ENCODE data around the gene MB.
"Not testable (repeated sequence)": the region's sequence is repeated elsewhere in the genome, so short reads cannot be mapped to it uniquely, and the experiment has no call there.

MB gene

DNA sequence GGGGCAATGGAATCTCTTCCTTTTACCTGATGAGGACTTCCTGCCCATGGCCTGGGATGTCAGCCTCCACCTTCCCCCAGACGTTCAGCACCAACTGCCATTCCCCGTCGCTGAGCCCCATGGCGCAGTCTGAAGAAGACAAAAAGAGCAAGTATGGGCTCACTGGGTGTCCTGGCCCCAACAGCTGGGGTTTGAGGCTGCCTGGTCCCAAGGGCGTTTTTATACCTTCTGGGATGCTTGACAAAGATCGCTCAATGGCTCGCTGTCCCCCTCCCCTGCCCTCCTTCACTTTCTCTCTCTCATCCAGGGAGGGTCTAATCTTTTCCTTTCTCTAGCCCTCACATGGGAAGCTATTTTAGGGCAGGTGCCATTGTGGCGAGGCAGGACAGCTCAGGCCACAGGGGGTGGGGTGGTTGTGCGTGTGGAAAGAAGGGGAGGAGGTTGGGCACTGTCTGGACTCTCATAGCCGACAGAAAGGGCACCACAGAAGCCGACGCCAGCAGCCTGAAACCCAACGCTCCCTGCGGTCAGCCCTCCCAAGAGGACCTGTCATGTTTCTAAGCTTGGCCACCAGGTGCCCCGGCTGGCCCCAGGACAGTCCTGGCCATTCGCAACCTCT, at the start of gene MB:
Gene MB, minus strand, starts transcription at position 193 of the 619 bp plus-strand sequence. Its CDS starts 72 bp downstream, at position 121.
- Mint-ChIP-seq H3K4me1 (no peaks in the 10 kb centered on the region), H3K27me3 (no peaks in the 10 kb centered on the region), H3K4me3 (no peak within 1 kb of the TSS), H3K9me3 (no peaks in the 10 kb centered on the region), H3K27ac (ENCODE audit: low read depth) (no peak within 1 kb of the TSS), H3K36me3 (ENCODE audit: insufficient read depth) (no peaks in the 10 kb centered on the region)
- DNase-seq (ENCODE audit: low spot score in 2 of 2) (no peak), ATAC-seq (replicated peaks; ENCODE audit: extremely low read depth, poor library complexity, severe bottlenecking) (no peak)

DNA sequence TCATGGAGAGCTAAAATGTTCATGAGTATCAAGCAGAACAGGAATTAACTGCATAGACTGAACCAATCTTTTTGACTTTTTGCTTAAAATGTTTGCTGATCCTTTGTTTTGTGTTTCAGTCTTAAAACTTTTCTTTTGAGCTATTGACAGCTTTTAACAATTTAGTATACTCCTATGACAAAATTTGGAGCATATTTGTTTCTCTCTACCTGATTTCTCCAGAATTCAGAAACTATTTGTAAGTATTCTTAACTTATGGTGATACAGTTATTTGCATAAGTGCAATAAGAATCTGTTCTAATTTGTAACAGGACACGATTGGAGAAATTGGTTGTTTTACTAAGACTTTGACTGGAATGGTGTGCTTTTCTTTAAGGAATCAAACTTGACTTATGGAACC, 49.6 kb upstream of the MB start:
- not testable (repeated sequence) for ATAC-seq (replicated peaks; ENCODE audit: extremely low read depth, poor library complexity, severe bottlenecking); H3K4me3 Mint-ChIP-seq; H3K27ac Mint-ChIP-seq (ENCODE audit: low read depth); H3K27me3 Mint-ChIP-seq; H3K9me3 Mint-ChIP-seq; DNase-seq (ENCODE audit: low spot score in 2 of 2)
- H3K36me3 Mint-ChIP-seq (ENCODE audit: insufficient read depth): peaks cover 30% of the 10 kb centered on the region
- H3K4me1 Mint-ChIP-seq: peaks cover 19% of the 10 kb centered on the region

DNA sequence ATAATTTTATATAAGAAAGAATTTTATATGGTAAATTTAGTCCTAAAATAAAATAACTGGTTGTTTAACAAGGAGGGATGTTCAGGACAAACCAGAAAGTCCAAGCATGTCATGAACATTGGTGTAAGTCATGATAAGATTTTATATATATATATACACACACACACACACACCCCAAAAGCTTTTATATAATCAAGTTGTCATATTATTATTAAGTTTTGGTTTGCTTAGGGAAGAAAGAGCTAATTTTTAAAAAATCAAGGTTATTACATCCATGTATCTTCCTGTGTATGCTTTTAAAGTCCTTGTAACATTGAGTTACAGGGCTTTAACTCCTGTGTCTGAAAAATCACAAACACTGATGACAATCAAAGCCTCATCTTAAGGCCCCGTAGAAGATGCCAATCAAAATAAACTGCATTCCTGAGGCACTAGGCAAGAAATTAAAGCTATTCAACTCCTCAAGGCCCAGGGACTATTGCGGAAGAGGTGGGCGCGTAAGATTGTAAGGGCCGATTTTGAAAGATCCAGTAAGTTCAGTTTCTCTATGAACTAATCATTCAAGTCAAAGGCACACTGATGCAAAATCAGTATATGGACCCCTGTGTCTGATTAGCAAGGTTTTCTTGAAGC, 47.9 kb upstream of the MB start:
- Mint-ChIP-seq H3K4me1 (peaks cover 35% of the 10 kb centered on the region), H3K27me3 (no peaks in the 10 kb centered on the region), H3K9me3 (no peaks in the 10 kb centered on the region), H3K27ac (ENCODE audit: low read depth) (no peak overlapping the region), H3K36me3 (ENCODE audit: insufficient read depth) (peaks cover 44% of the 10 kb centered on the region), H3K4me3 (no peak overlapping the region)
- no peak for ATAC-seq (replicated peaks; ENCODE audit: extremely low read depth, poor library complexity, severe bottlenecking)
- DNase-seq (ENCODE audit: low spot score in 2 of 2): no peak

DNA sequence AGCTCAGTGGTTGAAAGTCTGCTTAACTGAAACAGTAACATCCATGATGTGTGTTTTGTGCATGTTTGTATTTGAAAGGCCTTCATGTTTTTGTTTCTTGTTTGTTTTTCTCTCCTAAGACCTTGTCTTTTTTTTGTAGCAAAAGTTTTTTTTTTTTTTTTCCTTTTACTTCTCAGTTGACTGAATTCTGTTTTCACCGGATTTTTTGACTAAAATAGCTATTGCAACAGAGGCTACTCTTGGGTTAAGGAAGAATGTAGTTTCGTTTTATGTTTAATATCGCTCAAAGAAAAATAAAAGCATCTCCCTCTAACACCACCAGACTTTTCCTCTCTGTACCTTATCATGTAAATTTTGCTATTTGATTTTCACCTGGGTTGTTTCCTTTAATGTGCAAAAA, 46.2 kb upstream of the MB start:
- Mint-ChIP-seq H3K27ac (ENCODE audit: low read depth) (peak overlapping the region; percentile 97), H3K36me3 (ENCODE audit: insufficient read depth) (peaks cover 54% of the 10 kb centered on the region), H3K4me1 (peaks cover 49% of the 10 kb centered on the region), H3K4me3 (peak overlapping the region; percentile 49), H3K9me3 (no peaks in the 10 kb centered on the region), H3K27me3 (no peaks in the 10 kb centered on the region)
- DNase-seq (ENCODE audit: low spot score in 2 of 2) (no peak), ATAC-seq (replicated peaks; ENCODE audit: extremely low read depth, poor library complexity, severe bottlenecking) (no peak)

DNA sequence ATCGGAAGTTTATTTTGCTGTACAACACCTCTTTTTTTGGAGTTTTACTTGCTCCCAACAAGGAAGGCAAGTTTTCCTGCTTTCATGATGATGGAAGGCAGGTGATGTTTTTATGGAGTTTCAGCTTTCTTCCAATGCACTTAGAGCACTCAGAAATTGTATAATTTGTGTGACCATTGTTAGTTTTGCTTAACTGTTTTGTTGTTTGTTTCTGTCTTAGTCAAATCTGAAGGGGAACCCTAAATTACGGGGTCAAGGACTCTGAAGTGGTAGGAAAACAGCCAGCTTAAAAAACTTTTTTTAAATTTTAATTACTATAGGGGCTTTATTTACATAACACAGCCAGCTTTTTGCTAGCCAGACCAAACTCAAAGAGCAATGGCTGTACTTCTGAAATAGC, 45.8 kb upstream of the MB start:
- H3K36me3 Mint-ChIP-seq (ENCODE audit: insufficient read depth): peaks cover 55% of the 10 kb centered on the region
- H3K27me3 Mint-ChIP-seq: no peaks in the 10 kb centered on the region
- peaks cover 54% of the 10 kb centered on the region for H3K4me1 Mint-ChIP-seq
- H3K4me3 Mint-ChIP-seq: peak overlapping the region; percentile 17
- no peaks in the 10 kb centered on the region for H3K9me3 Mint-ChIP-seq
- peak overlapping the region; percentile 97 for H3K27ac Mint-ChIP-seq (ENCODE audit: low read depth)
- DNase-seq (ENCODE audit: low spot score in 2 of 2): no peak
- ATAC-seq (replicated peaks; ENCODE audit: extremely low read depth, poor library complexity, severe bottlenecking): no peak

DNA sequence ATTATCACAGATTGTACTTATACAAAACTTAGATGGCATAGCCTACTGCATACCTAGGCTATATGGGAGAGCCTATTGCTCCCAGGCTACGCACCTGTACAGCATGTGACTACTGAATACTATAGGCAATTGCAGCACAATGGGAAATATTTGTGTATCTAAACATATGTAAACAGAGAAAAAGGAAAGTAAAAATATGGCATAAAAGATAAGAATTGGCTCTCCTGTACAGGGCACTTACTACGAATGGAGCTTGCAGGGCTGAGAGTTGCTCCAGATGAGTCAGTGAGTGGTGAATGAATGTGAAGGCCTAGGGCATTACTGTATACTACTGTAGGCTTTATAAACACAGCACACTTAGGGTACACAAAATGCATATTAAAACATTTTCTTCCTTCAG, 44.3 kb upstream of the MB start:
- ATAC-seq (replicated peaks; ENCODE audit: extremely low read depth, poor library complexity, severe bottlenecking) (peak; percentile 0), DNase-seq (ENCODE audit: low spot score in 2 of 2) (no peak)
- Mint-ChIP-seq H3K36me3 (ENCODE audit: insufficient read depth) (peaks cover 58% of the 10 kb centered on the region), H3K4me1 (peaks cover 64% of the 10 kb centered on the region), H3K27ac (ENCODE audit: low read depth) (peak overlapping the region; percentile 97), H3K27me3 (no peaks in the 10 kb centered on the region), H3K9me3 (no peaks in the 10 kb centered on the region), H3K4me3 (peak overlapping the region; percentile 68)

DNA sequence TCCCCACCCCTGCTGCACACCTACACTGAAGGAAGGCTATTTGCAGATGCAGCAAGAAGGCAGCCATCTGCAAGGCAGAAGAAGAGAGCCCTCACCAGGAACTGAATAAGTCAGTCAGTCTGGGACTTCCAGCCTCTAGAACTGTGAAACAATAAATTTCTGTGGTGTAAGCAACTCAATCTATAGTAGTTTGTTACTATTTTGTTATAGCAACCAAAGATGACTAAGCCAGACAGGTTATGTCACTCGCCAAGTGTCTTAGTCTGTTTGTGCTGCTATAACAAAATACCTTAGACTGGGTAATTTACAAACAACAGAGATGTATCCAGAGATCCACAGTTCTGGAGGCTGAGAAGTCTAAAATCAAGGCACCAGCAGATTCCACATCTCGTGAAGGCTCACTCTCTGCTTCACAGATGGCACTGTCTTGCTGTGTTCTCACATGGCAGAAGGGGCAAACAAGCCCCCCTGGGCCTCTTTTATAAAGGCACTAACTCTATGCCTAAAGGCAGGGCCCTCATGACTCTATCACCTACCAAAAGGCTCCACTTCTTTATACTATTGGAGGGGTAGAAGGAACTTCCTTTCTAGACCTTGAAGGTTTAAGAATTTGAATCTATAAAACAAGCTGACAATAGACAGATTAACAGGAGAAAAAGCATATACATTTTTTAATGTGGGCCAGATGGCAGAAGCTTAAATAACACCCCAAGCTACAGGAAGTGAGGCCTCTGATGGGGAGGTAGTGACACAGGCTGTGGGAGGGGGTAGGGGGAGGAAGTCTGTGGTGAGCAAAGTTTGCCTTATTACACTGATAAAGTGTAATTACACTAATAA, 43.4 kb upstream of the MB start:
- peak overlapping the region; percentile 97 for H3K27ac Mint-ChIP-seq (ENCODE audit: low read depth)
- H3K9me3 Mint-ChIP-seq: no peaks in the 10 kb centered on the region
- H3K4me3 Mint-ChIP-seq: peak overlapping the region; percentile 68
- H3K4me1 Mint-ChIP-seq: peaks cover 71% of the 10 kb centered on the region
- H3K27me3 Mint-ChIP-seq: no peaks in the 10 kb centered on the region
- ATAC-seq (replicated peaks; ENCODE audit: extremely low read depth, poor library complexity, severe bottlenecking) (peak; percentile 94), DNase-seq (ENCODE audit: low spot score in 2 of 2) (peak; percentile 33 to 74)
- peaks cover 60% of the 10 kb centered on the region for H3K36me3 Mint-ChIP-seq (ENCODE audit: insufficient read depth)

DNA sequence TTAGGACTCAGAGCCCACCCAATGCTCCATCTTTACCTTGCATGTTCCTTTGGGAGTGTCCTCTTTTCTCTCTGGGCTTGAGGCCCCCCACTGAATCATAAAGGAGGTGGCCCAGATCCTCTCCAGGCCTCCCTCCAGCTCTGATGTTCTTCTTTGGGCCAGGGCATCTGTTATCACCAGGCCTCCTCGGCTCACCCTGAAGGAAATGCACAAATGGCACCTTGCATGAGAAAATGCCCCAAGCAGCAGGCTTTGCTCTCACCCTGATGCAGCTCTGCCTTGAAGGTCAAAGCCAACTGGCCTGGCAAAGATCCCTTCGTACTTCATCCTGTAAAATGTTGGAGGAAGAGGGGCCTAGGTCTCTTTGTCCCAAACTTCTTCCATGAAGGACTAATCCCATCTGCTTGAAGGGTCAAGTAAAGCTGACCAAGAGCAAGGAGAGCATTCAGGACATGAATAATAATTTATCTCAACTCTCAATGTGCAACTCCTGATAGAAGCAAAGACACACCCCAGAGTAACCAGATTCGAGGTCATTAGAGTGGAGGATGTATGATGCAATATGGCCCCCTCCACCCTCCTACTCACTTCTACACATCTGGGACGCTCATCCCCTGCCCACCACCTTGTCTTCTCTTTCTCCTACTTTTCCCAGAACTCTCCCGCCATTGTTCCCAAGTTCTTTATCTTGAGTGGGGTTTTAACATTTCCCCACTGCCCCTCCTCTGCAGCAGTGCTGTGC, 40.6 kb upstream of the MB start:
- ATAC-seq (replicated peaks; ENCODE audit: extremely low read depth, poor library complexity, severe bottlenecking) (no peak), DNase-seq (ENCODE audit: low spot score in 2 of 2) (no peak)
- Mint-ChIP-seq H3K27ac (ENCODE audit: low read depth) (peak overlapping the region; percentile 97), H3K36me3 (ENCODE audit: insufficient read depth) (peaks cover 55% of the 10 kb centered on the region), H3K27me3 (no peaks in the 10 kb centered on the region), H3K4me3 (peak overlapping the region; percentile 68), H3K9me3 (no peaks in the 10 kb centered on the region), H3K4me1 (peaks cover 86% of the 10 kb centered on the region)

DNA sequence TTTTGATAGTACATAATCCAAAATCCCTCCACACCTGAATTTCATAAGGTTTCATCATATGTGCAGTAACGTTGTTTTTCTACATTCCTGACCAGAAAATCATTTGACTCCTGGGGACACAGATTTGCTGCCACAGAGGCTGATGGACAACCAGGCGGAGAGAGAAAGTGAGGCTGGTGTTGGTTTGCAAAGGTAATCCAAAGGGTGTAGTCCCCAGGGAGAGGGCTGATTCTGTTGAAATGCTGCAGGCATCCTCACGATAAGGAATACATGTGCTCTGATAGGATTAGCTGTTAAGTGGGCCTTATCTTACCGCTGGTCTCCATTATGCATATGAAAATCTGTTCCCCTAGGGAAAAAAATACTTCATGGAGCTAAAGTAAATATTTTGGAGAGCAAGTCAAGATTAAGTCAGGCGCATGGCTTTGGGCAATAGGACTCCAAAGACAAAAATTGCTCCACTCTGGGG, 39.2 kb upstream of the MB start:
- Mint-ChIP-seq H3K36me3 (ENCODE audit: insufficient read depth) (peaks cover 54% of the 10 kb centered on the region), H3K4me1 (peaks cover 73% of the 10 kb centered on the region), H3K9me3 (no peaks in the 10 kb centered on the region), H3K27me3 (no peaks in the 10 kb centered on the region), H3K27ac (ENCODE audit: low read depth) (no peak overlapping the region), H3K4me3 (peak overlapping the region; percentile 16)
- ATAC-seq (replicated peaks; ENCODE audit: extremely low read depth, poor library complexity, severe bottlenecking) (no peak), DNase-seq (ENCODE audit: low spot score in 2 of 2) (no peak)

DNA sequence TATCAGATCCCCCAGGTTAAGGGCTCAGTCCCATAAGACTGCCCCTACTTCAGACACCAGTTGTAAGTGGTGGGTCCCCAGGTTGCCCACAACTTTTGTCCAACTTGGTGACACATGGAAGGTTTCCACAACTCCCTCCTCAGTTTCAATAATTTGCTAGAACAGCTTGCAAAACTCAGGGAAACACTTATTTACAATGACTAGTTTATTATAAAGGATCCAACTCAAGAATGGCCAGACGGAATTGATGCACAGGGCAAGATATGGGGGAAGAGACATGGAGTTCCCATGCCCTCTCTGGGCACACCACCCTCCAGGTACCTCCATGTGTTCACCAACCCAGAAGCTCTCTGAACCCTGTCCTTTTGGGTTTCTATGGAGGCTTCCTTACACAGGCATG, 36.7 kb upstream of the MB start:
- Mint-ChIP-seq H3K4me1 (peaks cover 74% of the 10 kb centered on the region), H3K27ac (ENCODE audit: low read depth) (peak overlapping the region; percentile 64), H3K27me3 (no peaks in the 10 kb centered on the region), H3K9me3 (no peaks in the 10 kb centered on the region), H3K4me3 (peak overlapping the region; percentile 23), H3K36me3 (ENCODE audit: insufficient read depth) (peaks cover 38% of the 10 kb centered on the region)
- ATAC-seq (replicated peaks; ENCODE audit: extremely low read depth, poor library complexity, severe bottlenecking) (no peak), DNase-seq (ENCODE audit: low spot score in 2 of 2) (no peak)

DNA sequence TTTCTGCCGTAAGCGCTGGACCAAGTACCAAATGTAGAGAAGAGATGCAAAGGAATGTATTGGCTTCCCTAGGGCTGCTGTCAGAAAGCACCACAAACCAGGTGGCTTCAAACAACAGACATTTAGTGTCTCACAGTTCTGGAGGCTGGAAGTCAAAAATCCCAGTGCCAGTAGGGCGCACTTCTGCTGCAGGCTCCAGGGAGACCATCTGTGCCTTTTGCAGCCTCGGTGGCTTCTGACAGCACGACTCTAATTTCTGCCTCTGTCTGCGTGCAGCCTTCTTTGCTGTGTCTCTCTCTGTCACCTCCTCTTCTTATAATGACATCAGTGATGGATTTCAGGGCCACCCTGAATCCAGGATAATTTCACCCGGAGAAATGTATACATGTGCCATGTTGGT, 34.0 kb upstream of the MB start:
- H3K9me3 Mint-ChIP-seq: no peaks in the 10 kb centered on the region
- H3K27me3 Mint-ChIP-seq: no peaks in the 10 kb centered on the region
- peak overlapping the region; percentile 100 for H3K4me3 Mint-ChIP-seq
- ATAC-seq (replicated peaks; ENCODE audit: extremely low read depth, poor library complexity, severe bottlenecking): no peak
- DNase-seq (ENCODE audit: low spot score in 2 of 2): no peak
- peaks cover 66% of the 10 kb centered on the region for H3K4me1 Mint-ChIP-seq
- H3K27ac Mint-ChIP-seq (ENCODE audit: low read depth): peak overlapping the region; percentile 100
- H3K36me3 Mint-ChIP-seq (ENCODE audit: insufficient read depth): peaks cover 23% of the 10 kb centered on the region

DNA sequence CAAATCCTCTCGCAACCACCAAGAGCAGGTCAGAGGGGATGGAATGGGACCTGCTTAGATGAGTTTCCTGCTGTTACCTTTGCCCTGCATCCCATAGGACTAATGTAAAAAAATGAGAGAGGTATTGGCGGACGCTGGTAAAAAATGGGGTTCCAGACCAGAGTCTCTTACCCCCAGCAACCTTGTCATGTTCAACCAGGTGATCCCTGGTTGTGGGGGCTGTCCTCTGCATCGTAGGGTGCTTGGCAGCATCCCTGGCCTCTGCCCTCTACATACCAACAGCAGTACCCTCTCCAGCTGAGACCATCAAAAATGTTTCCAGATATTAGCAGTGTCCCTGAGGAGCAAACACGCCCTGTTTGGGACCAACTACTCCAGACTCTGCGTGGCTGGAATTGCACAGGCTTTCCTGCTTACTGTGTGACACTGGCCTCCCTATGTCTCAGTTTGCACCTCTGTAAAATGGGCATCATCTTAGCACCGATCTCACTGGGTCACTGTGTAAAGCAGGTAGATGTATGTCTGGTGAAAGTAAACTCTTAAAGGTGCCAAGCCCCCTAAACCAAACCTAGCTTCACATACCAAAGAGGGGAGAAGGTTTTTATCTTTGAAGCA, 32.6 kb upstream of the MB start:
- H3K27me3 Mint-ChIP-seq: no peaks in the 10 kb centered on the region
- DNase-seq (ENCODE audit: low spot score in 2 of 2): no peak
- peak overlapping the region; percentile 100 for H3K27ac Mint-ChIP-seq (ENCODE audit: low read depth)
- H3K36me3 Mint-ChIP-seq (ENCODE audit: insufficient read depth): peaks cover 20% of the 10 kb centered on the region
- ATAC-seq (replicated peaks; ENCODE audit: extremely low read depth, poor library complexity, severe bottlenecking): no peak
- no peaks in the 10 kb centered on the region for H3K9me3 Mint-ChIP-seq
- peak overlapping the region; percentile 100 for H3K4me3 Mint-ChIP-seq
- H3K4me1 Mint-ChIP-seq: peaks cover 54% of the 10 kb centered on the region

All from central memory CD8-positive, alpha-beta T cell (primary cell).